Measurements from ENCODE around the gene ADPRH.
"Not testable (repeated sequence)": the region's sequence is repeated elsewhere in the genome, so short reads cannot be mapped to it uniquely, and the experiment has no call there.

Gene ADPRH

GRCh38 chr3:119560160-119560559, 19.1 kb upstream of the ADPRH start:
- DNase-seq = no peak

- DNase-seq = peak; percentile 97
These were observed 16.9 kb upstream of the ADPRH start for GRCh38 chr3:119562307-119562961.

GRCh38 chr3:119563334-119563733, 16.0 kb upstream of the ADPRH start:
- not testable (repeated sequence) for DNase-seq

- DNase-seq = no peak
These were observed 10.1 kb upstream of the ADPRH start for GRCh38 chr3:119569156-119569555.

- DNase-seq = peak; percentile 97
These were observed 9.1 kb upstream of the ADPRH start for GRCh38 chr3:119570229-119570628.

DNA sequence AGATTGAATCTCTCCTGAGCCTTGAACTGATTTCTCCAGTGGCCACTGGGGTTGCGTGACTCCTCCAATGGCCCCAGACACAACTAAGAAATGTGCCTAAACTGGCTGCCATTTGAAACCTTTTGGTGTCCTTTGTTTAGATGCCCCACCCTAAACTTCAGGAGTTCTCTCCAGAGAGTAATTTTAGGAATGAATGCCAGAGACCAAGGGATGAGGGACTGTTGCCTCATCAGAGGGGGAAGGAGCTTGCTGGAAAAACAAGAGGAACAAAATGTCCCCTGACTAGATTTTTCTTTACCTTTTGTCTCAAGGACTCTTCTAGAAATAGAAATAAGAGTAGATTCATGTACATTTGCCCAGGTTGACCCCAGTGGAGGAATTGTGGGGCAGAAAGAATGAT, 8.1 kb upstream of the ADPRH start:
- peak; percentile 27 for DNase-seq

DNA sequence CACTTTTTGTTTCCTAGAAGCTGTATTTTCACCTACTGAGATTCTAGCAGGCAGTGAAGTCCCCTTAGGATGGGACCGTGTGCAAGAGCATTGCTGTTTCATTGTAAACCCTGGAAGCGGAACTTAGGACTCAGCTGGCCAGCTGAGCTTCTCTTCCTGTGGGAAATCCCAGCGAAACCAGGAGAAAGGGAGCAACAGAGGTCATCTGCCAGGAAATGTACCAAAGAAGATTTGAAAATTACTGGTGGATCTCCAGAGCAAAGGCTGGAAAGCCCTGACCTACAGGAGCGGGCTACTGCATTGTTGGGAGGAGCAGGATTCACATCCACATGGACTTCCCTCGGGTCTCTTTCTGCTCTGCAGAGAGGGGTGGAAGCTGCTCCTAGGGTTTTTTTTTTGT, 7.6 kb upstream of the ADPRH start:
- DNase-seq = peak; percentile 89

- DNase-seq = no peak
These were observed 3.8 kb upstream of the ADPRH start for GRCh38 chr3:119575507-119575906.

- DNase-seq = no peak
These were observed 922 bp downstream of the ADPRH start for GRCh38 chr3:119580067-119580760.

GRCh38 chr3:119582178-119582577, 2.9 kb downstream of the ADPRH start:
- peak; percentile 92 for DNase-seq

DNA sequence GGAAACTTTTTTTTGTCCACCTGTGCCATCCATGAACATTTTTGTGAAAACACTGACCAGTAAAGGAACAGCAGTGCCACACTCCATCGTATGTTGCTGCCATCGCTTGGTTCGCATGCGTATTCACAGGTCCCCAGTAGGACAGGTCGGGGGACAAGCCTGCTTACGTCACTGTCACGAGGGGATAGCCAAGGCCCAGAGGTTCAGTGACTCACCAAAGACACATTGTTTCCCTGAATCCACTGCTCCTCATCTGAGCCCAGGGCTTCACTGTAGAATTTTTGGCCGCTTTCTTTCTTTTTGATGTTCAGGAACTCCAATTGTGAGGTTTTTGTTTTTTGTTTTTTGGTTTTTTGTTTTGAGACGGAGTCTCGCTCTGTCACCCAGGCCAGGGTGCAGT, 5.9 kb downstream of the ADPRH start:
- peak; percentile 53 for DNase-seq

DNA sequence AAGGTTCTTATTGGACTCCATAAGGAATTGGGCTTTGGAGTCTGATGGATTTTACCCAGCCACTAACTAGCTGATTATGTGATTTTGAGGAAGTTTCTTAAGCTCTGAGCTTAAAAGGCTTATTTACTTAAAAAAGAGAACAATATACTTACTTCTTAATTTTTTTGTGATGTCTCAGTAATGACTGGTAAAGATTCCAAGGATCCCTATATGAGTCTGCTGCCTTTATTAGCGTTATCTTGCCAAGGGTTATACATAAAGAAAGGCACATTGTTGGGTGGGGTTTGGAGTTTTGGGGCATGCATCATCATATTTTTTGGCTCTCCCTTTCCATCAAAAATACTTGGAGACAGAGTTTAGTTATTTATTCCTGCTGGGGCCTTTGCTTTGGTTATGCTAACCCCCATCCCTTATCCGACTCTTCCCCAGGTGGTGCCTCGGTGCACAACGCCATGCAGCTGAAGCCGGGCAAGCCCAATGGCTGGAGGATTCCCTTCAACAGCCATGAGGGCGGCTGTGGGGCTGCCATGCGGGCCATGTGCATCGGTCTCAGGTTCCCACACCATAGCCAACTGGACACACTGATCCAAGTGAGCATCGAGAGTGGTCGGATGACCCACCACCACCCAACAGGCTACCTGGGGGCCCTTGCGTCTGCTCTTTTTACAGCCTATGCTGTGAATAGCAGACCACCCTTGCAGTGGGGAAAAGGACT, 6.7 kb downstream of the ADPRH start:
- peak; percentile 45 for DNase-seq

DNA sequence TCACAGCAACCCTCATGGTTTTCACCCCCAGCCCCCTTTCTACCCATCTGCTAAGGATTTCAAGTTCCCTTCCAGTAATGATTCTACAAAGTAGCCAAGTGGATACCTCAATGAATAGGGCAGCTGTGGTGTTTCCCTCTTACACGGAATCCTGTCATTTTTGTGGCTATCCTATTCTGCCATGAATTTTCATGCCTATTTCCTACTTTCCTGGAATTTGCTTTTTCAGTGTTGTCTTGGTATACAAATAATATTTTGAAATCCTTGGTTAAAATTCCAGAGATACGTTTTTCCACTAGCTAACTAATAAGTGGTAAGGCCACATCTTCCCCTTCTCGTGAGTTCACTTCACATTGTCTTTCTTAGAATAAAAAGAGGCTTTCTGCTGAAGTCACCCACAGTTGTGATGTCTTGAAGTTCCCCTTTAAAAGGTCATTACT, 7.5 kb downstream of the ADPRH start:
- DNase-seq = peak; percentile 84

DNA sequence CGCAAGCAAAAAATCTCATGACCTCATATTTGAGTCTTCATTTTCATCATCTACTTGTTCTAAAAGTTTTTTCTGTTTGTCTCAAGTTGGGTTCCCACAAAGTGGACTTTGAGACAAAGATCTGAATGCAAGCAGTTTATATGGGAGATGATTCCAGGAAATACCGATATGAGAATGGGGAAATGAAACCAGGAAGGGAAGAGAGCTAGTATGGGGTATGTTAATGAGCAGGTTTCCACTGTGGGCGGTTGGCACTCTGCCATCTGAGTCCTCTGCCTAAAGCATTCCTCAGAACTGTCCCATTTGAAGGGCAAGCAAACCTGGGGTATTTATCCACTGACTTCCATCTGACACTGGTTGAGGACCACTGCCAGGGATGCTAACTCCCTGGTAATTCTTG, 8.8 kb downstream of the ADPRH start:
- peak; percentile 98 for DNase-seq

GRCh38 chr3:119589102-119589773, 9.9 kb downstream of the ADPRH start:
- peak; percentile 93 for DNase-seq

- no peak for DNase-seq
These were observed 11.4 kb downstream of the ADPRH start for GRCh38 chr3:119590706-119591105.

- peak; percentile 84 for DNase-seq
These were observed 13.6 kb downstream of the ADPRH start for GRCh38 chr3:119592861-119593260.

DNA sequence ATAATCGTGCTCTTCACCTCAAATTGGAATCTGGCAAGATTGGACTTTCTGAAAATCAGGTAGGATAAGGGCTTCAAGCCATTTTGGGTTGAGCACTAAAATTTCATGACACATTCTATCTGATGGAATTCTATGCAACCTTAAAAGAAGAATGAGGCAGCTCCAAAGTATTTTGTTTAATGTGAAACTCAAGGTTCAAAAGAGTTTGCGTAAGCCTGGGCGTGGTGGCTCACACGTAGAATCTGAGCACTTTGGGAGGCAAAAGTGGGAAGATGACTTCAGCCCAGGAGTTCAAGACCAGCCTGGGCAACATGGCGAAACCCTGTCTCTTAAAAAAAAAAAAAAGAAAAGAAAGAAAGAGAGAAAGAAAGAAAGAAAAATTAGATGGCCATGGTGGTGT, 14.8 kb downstream of the ADPRH start:
- peak; percentile 21 for DNase-seq

DNA sequence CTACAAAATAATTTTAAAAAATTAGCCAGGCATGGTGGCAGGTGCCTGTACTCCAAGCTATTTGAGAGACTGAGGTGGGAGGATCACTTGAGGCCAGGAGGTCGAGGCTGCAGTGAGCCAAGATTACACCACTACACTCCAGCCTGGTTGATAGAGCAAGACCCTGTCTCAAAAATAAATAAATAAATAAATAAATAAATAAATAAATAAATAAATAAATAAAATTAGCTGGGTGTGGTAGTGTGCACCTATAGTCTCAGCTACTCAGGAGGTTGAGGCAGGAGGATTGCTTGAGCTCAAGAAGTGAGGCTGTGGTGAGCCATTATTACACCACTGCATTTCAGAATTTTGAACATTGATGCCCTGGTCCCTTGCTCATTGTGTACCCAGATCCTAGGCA, 15.6 kb downstream of the ADPRH start:
- not testable (repeated sequence) for DNase-seq

DNA sequence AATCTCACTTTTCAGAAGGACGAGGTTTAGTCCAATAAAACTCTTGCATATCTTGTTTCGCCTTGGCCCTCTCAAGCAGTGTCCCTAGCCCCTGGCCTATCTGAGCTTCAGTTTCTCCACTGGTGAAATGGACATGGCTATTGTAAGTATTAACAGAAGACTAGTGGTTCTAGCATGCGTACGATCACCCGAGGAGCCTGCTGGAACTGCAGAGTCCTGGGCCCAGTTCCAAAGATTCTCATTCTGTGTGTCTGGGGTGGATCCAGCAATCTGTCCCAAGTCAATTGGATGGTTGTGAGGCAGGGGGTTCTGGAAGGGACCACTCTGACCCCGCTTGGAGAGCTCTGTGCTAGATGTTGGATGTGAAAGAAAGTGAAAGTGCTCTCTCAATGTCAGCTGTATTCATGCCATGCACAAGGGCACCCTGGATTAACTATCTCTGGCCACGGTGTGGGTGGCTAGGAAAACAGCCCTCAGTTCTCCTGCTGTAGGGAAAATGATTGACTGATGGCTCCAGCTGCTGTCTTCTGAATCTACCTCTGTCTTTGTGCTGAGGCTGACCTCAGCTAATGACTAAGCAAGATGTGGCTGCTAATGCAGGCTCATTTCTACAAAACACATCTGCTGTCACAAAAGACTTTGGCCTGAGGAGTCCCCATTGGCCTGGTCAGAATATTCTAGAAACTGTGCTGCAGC, 16.5 kb downstream of the ADPRH start:
- peak; percentile 52 for DNase-seq

GRCh38 chr3:119596398-119596797, 17.1 kb downstream of the ADPRH start:
- DNase-seq = peak; percentile 47

- DNase-seq = peak; percentile 28
These were observed 18.4 kb downstream of the ADPRH start, which contains the start of gene PLA1A for GRCh38 chr3:119597548-119598288. PLA1A (plus strand) TSS chr3:119597885; CDS start chr3:119597914, 29 bp downstream.

All from suppressor macrophage treated with lipopolysaccharide for 4 hours (primary cell).